HG02981 (cell line): ENCODE results near the gene CINP.
"Not testable (repeated sequence)": the region's sequence is repeated elsewhere in the genome, so short reads cannot be mapped to it uniquely, and the experiment has no call there.

Experiments
- ATAC-seq: cut with Tn5 transposase; IDR thresholded peaks from one replicate; pipeline ENCODE4 v1.9.1; 2021; ENCODE audit warnings: mild to moderate bottlenecking, moderate library complexity; ENCODE audit not compliant: unreplicated experiment

CINP gene

DNA sequence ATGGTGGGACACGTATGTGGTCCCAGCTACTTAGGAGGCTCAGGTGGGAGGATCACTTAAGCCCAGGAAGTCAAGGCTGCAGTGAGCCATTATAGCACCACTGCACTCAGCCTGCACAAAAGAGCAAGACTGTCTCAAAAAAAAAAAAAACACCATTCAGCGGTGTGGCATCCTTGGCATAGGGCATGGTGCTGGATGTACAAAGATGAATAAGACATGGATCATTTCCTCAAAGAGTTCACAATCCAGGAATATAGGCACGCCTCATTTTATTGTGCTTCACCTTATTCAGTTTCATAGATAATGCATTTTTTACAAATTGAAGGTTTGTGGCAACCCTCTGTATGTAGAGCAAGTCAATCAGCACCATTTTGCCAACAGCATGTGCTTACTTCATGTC, 6.4 kb downstream of the CINP start:
- no peak for ATAC-seq

DNA sequence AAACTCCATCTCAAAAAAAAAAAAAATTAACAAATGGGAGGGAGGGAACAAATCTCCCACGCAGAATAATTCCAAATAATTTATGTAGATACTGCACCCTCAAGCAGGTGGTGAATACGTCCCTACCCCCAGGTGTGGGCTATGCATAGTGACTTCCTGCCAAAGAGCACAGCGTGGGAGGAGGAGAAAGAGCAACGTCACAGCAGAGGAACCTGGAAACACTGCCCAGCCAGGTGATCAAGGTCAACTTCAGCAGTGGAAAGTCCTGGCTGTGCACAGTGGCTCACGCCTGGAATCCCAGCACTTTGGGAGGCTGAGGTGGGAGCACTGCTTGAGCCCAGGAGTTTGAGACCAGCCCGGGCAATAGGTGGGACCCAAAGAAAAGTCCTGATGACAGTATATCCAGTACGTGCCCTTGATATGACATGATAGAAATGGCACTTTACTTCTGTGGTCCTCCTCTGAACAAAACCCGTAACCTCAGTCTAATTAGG, 9.5 kb downstream of the CINP start:
- ATAC-seq: no peak

GRCh38 chr14:102352213-102352612, 10.5 kb downstream of the CINP start:
- no peak for ATAC-seq

DNA sequence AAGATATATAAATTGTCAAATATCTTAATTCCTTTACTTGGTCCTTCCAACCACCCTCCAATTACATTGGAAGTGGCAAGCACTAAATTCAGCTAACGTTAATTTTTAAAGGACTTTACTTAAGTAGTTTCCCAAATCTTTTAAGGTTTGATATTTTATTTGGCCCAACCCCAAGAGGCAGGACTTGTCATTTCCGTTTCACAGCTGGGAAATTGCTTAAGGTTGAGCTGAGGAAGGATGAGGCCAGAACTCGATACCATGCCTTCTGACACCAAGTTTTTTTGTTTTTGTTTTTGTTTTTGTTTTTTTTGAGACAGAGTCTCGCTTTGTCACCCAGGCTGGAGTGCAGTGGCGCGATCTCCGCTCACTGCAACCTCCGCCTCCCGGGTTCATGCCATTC, 11.1 kb downstream of the CINP start:
- ATAC-seq: not testable (repeated sequence)

GRCh38 chr14:102351023-102351422, 11.7 kb downstream of the CINP start:
- no peak for ATAC-seq

GRCh38 chr14:102348376-102348775, 14.3 kb downstream of the CINP start:
- no peak for ATAC-seq

DNA sequence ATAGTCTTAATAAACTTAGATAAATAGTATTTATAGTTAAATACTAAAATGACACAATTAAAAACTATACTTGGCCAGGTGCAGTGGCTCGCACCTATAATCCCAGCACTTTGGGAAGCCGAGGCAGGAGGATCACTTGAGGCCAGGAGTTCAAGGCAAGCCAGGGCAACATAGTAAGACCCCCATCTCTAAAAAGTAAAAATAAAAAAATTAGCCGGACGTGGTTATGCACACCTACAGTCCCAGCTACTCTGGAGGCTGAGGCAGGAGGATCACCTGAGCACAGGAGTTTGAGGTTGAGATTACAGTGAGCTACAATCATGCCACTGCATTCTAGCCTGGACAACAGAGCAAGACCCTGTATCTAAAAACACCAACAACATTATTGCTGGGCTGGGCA, 16.0 kb downstream of the CINP start:
- ATAC-seq: no peak

- ATAC-seq: no peak
Observed at GRCh38 chr14:102345232-102345631, 17.5 kb downstream of the CINP start.

DNA sequence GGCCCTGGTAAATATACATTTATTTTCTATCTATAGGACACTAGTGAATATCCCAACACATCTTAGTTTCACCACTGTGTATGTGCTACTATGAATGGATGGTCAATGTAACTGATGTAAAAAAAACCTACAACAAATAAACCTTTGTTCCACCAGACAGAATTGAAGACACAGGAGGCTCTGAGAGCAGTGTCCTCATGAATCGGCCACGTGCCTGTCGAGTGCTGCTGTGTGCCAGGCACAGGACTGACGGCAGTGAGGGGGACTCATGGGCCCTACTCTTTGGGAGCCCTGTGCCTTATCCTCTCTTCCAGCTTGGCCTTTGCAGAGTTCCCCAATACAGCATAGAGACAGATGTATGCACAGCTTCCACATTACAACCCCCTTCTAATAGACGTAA, 18.2 kb downstream of the CINP start:
- no peak for ATAC-seq

GRCh38 chr14:102344084-102344483, 18.6 kb downstream of the CINP start:
- ATAC-seq: no peak

GRCh38 chr14:102342238-102342637, 20.5 kb downstream of the CINP start:
- ATAC-seq: no peak

DNA sequence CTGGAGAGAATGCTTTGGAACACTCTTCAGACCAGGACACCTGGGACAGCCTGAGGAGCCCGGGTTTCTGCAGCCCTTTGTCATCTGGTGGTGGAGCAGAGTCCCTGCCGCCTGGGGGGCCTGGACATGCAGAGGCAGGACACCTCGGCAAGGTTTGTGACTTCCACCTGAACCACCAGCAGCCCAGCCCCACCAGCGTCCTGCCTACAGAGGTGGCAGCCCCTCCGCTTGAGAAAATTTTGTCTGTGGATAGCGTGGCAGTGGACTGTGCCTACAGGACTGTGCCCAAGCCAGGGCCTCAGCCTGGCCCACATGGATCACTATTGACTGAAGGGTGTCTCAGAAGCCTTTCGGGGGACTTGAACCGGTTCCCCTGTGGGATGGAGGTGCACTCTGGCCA, 21.1 kb downstream of the CINP start:
- no peak for ATAC-seq

- ATAC-seq: no peak
Observed at GRCh38 chr14:102338724-102339123, 24.0 kb downstream of the CINP start.

DNA sequence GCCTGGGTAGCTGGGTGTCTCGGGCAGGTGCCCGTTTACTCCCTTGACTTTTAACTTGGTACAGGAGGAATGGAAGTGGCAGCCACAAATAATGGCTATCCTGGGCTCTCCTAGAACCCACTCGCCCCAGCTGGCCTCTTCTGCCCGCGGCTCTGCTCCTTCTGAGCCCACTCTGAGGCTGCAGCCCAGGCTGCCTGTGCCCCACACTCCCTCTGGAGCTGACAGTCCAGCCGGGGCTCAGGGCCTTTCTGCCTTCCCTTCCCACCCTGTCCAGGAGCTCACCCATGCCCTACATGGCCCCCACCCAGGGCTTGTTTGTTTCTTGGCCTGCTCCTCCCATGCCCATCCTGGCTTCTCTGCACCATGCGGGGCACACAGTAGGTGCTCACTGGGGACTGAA, 27.5 kb downstream of the CINP start:
- no peak for ATAC-seq

- no peak for ATAC-seq
Observed at GRCh38 chr14:102333795-102334705, 28.6 kb downstream of the CINP start.

DNA sequence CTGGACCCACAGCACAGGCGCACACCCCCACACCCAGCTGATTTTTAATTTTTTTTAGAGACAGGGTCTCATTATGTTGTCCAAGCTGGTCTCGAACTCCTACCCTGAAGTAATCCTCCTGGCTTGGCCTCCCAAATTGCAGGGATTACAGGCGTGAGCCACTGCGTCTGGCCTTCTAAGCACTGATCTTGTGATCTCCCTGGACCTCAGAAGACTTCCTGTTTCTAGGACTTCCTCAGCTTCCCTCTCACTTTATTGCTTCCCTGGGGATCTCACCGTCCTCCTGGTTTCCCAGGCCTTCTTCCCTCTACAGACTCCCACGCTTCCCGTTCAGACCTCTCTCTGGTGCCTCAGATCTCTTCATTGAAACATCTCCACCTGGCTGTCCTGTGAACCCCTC, 29.3 kb downstream of the CINP start:
- no peak for ATAC-seq

DNA sequence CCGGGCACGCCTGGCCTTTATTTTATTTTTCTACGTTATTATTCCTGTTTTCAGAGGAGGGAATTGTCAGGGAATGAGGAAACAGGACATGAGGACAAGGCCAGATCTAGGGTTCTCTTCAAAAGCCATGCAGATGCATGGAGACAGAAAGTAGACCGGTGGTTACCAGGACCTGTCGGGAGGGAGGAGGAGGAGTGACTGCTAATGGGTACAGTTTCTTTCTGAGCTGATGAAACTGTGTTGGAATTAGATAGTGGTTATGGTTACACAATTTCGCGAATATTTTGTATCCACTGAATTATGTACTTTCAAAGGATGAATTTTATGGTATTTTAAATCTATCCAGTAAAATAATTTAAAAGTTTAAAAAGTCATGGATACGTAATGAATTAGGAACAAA, 31.9 kb downstream of the CINP start:
- ATAC-seq: no peak

- ATAC-seq: not testable (repeated sequence)
Observed at GRCh38 chr14:102329381-102329780, 33.3 kb downstream of the CINP start.

DNA sequence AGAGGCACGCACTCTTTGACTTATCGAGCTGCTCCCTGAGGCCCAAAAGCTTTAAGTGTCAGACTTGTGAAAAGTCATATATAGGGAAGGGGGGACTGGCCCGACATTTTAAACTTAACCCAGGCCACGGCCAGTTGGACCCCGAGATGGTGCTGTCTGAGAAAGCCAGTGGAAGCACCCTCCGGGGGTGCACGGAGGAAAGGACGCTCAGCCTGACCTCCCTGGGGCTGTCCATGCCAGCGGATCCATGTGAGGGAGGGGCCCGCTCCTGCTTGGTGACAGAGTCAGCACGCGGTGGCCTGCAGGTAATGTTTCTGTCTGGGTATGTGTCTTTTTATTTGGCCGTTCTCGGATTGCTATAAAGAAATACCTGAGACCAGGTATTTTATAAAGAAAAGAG, 36.1 kb downstream of the CINP start:
- ATAC-seq: no peak

DNA sequence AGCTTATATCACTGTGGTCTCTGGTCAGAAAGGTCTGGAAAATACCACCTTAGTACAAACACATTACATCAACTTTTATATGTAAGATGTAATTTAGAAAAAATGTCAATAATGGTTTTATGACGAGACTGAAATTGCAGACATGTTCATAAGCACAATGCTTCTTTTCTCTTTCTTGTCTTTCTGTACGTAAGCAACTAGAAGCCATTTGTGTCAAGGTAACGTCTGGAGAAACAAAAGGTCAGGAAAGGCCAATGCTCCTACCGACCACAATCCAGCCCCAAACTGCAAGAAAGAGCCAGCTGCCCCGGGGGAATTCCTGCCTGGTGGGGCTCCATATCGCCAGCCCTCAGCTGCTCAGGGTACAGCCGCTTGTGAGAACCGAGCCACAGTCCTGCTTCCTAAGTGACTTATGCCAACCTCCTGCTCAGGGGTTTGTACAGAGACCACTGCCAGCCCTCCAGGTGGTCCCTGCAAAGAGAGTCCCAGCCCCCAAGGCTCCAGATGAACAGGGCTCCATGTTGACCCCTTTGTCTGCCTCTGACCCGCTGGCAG, 36.8 kb downstream of the CINP start:
- no peak for ATAC-seq

- no peak for ATAC-seq
Observed at GRCh38 chr14:102323102-102323501, 39.6 kb downstream of the CINP start.
